Peyer's patch (tissue), 4 donors: ENCODE results near the gene ZBTB18.

Experiments used
- POLR2A ChIP-seq, 2 donors: fragments of 450-650 bp; IDR thresholded peaks; one replicate each; pipeline ENCODE4 v1.5.1; 2017; ENCODE audit warnings: antibody characterized with exemption in 2 of 2, mild to moderate bottlenecking in 2 of 2, moderate library complexity in 2 of 2
- TF ChIP-seq, protein P1 (sequence below), 6 experiments: fragments of 450-650 bp in 4 of 6; fragments of 200-600 bp in 2 of 6; sonication (generic) in 1 of 6; IDR thresholded peaks; one replicate each; pipeline ENCODE4 v1.5.1; 2017 to 2019; ENCODE audit warnings: antibody characterized with exemption in 6 of 6, mild to moderate bottlenecking in 3 of 6, moderate library complexity in 1 of 6

GRCh38 chr1:244106176-244106575 lies 55.1 kb downstream of the ZBTB18 start:
- TF ChIP-seq, protein P1, sequence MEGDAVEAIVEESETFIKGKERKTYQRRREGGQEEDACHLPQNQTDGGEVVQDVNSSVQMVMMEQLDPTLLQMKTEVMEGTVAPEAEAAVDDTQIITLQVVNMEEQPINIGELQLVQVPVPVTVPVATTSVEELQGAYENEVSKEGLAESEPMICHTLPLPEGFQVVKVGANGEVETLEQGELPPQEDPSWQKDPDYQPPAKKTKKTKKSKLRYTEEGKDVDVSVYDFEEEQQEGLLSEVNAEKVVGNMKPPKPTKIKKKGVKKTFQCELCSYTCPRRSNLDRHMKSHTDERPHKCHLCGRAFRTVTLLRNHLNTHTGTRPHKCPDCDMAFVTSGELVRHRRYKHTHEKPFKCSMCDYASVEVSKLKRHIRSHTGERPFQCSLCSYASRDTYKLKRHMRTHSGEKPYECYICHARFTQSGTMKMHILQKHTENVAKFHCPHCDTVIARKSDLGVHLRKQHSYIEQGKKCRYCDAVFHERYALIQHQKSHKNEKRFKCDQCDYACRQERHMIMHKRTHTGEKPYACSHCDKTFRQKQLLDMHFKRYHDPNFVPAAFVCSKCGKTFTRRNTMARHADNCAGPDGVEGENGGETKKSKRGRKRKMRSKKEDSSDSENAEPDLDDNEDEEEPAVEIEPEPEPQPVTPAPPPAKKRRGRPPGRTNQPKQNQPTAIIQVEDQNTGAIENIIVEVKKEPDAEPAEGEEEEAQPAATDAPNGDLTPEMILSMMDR (IDR thresholded peaks at IDR 0.05): no peak
- no peak for TF ChIP-seq POLR2A (IDR thresholded peaks at IDR 0.05)
